Activated CD4-positive, alpha-beta memory T cell treated with anti-CD3 and anti-CD28 coated beads, Interleukin-2, amount 10 ng/mL, durations not matched to agents 7 days and 5 days (primary cell): ENCODE measurements around the gene FN1. TPM values are rescaled to one million over a fixed set of nuclear protein-coding genes. Genes with fewer than 3 reads are reported as not detected.

Experiments used
- CTCF ChIA-PET: fragments of 350-600 bp; sonication (Branson Sonifier 250); formaldehyde crosslinking; loops from one replicate; lab custom pipeline; 2021; ENCODE audit warnings: antibody characterized with exemption, inconsistent platforms; lab: Charles Lee
- POLR2A ChIA-PET: fragments of 350-600 bp; sonication (Branson Sonifier 250); formaldehyde crosslinking; loops from one replicate; lab custom pipeline; 2021; ENCODE audit warnings: antibody characterized with exemption; lab: Charles Lee
- DNase-seq: peaks from one replicate; pipeline ENCODE4 v3.0.0-alpha.2; 2020
- H3K27ac Mint-ChIP-seq: one replicate; pipeline ENCODE4 v1.8.0; 2021; ENCODE audit warnings: mild to moderate bottlenecking, mixed read lengths
- H3K27me3 Mint-ChIP-seq: one replicate; pipeline ENCODE4 v1.8.0; 2021; ENCODE audit warnings: mixed read lengths
- H3K36me3 Mint-ChIP-seq: one replicate; pipeline ENCODE4 v1.8.0; 2021; ENCODE audit warnings: low read depth, mixed read lengths
- H3K4me1 Mint-ChIP-seq: one replicate; pipeline ENCODE4 v1.8.0; 2021; ENCODE audit warnings: mixed read lengths
- H3K4me3 Mint-ChIP-seq: one replicate; pipeline ENCODE4 v1.8.0; 2021; ENCODE audit warnings: mild to moderate bottlenecking, mixed read lengths
- H3K9me3 Mint-ChIP-seq: one replicate; pipeline ENCODE4 v1.8.0; 2021; ENCODE audit warnings: mixed read lengths
- total RNA-seq, 2 experiments: library from RNA; stranded (reverse); gene quantifications; one replicate each; pipeline ENCODE4 v1.2.3, GENCODE V29; 2021

FN1 gene
- total RNA-seq, 2 experiments from 2014 or later: 1.8 to 2.2 TPM

DNA sequence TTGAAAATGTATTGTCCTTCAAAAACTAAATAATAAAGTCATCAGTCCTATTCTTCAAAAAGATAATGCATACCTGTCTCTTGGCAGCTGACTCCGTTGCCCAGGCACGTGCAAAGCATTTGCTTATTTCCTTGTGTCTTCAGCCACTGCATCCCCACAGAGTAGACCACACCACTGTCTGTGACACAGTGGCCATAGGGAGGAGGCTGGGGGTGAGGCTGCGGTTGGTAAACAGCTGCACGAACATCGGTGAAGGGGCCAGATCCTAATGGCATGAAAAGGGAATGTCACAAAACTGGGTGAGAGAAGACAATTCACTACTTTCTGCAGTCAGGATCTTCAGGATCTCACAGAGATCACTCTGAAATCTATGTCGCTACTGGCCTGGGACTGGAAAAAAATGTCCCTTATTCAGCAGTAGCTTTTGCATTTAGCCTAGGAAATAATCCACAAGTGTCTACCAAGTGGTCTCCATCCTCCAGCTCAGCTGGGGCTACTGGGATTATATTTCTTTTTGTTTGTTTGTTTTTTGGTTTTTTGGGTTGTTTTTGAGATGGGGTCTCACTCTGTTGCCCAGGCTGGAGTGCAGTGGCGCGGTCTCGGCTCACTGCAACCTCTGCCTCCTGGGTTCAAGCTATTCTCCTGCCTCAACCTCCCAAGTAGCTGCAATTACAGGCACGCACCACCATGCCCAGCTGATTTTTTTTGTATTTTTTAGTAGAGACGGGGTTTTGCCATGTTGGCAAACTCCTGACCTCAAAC is 10.7 kb downstream of the FN1 start:
- Mint-ChIP-seq H3K4me3 (no peak overlapping the region), H3K27me3 (peaks cover 29% of the 10 kb centered on the region), H3K27ac (no peak overlapping the region), H3K36me3 (no peaks in the 10 kb centered on the region), H3K4me1 (no peaks in the 10 kb centered on the region), H3K9me3 (no peaks in the 10 kb centered on the region)
- no peak for DNase-seq
- CTCF ChIA-PET: no interaction called here
- POLR2A ChIA-PET: no interaction called here

DNA sequence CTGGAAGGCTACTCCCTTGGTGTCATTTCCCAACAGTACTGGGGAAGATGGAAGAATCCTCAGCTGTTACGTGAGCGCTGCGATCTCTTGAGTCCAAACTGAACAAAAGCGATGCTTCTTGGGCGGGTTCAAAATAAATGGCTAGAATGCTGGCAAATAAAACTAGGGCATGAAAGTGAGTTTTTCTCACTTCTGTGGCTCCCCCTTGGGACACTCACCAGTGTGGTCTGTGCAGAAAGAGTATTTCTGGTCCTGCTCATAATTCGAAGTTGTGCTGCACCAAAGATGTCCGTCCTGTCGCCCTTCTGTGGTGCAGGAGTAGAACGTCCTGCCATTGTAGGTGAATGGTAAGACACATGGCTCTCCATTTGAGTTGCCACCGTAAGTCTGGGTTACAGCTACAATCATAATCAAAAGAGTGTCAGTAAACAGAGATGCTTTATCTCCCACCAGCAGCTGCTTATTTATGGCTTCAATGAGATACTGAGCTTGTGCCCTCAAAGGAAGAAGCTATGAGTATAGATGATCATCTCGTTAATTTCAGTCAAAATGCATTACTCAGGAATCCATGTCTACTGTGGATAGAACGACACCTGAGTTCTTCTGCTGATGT is 11.8 kb downstream of the FN1 start:
- Mint-ChIP-seq H3K36me3 (no peaks in the 10 kb centered on the region), H3K27me3 (peaks cover 29% of the 10 kb centered on the region), H3K27ac (no peak overlapping the region), H3K4me3 (no peak overlapping the region), H3K4me1 (no peaks in the 10 kb centered on the region), H3K9me3 (no peaks in the 10 kb centered on the region)
- no peak for DNase-seq
- ChIA-PET CTCF (no interaction called here), POLR2A (interaction anchor here (1.1 kb wide), 1 partner anchor 10 kb away, joined by 3 read pairs; no protein-coding TSS in a partner anchor)

DNA sequence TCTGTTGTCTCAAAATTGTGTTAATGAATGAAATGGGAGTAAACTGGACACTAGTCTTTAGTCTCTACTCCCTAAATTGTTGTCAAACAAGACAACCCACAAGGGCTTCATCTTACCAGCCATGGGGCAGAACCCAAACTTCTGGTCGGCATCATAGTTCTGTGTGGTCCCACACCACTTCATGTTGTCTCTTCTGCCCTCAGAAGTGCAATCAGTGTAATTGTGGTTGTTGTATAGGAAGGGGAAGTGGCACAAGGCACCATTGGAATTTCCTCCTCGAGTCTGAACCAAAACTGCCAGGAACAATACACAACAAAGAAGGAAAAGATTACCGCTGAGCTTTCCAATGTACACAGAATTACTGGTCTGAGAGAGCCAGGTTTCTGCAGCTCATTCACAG is 12.6 kb downstream of the FN1 start:
- POLR2A ChIA-PET: interaction anchor here (0.6 to 1.1 kb wide), 2 partner anchors 9 to 89 kb away, joined by 3 to 4 read pairs; no protein-coding TSS in a partner anchor
- DNase-seq: no peak
- CTCF ChIA-PET: no interaction called here
- Mint-ChIP-seq H3K36me3 (no peaks in the 10 kb centered on the region), H3K9me3 (no peaks in the 10 kb centered on the region), H3K27me3 (peaks cover 31% of the 10 kb centered on the region), H3K4me3 (no peak overlapping the region), H3K27ac (no peak overlapping the region), H3K4me1 (no peaks in the 10 kb centered on the region)

DNA sequence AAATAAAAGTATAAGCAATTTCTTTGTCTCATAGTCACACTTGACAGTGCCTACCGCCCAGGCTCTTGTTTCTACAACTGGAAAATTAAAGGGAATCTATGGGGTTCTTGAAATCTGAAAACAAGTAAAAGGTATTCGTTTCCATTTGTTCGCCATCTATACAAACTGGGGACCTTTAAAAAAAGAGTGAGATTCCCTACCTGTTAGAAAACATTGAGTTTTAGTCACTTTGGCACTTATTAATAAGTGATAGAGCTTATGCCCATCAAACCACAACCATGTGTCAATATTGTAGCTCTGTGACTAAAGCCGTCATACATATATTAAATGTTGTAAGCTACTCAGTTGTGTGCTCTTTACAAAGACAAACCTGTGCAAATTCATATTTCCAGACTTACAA is 13.2 kb downstream of the FN1 start:
- POLR2A ChIA-PET: interaction anchor here (0.6 kb wide), 1 partner anchor 89 kb away, joined by 4 read pairs; no protein-coding TSS in a partner anchor
- Mint-ChIP-seq H3K27ac (no peak overlapping the region), H3K27me3 (peaks cover 31% of the 10 kb centered on the region), H3K9me3 (no peaks in the 10 kb centered on the region), H3K4me3 (no peak overlapping the region), H3K4me1 (no peaks in the 10 kb centered on the region), H3K36me3 (no peaks in the 10 kb centered on the region)
- DNase-seq: no peak
- CTCF ChIA-PET: no interaction called here

DNA sequence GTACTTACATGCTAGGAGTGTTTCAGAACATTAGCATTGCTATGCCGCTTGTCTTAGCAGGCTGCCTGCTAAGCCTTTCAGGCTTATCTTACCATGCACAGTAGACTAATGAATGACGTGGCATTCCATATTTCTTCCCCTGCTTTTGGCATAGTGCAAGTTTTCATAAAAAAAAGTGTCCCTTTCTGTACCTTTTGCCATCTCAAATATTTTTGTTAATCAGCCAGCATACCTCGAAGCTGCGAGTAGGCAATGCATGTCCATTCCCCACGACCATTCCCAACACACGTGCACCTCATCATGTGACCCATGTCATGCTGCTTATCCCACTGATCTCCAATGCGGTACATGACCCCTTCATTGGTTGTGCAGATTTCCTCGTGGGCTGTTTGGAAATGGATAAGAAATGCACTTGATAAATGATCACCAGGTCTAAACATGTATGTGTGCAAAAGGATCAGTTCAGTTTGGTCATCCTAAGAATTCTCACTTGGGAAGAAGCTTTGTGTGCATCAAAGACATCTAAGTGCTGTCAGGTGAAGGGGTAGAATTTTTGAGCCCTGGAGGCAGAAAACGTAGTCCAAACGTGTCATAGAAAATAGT is 13.9 kb downstream of the FN1 start:
- CTCF ChIA-PET: no interaction called here
- H3K4me3 Mint-ChIP-seq: no peak overlapping the region
- H3K36me3 Mint-ChIP-seq: no peaks in the 10 kb centered on the region
- peaks cover 34% of the 10 kb centered on the region for H3K27me3 Mint-ChIP-seq
- H3K27ac Mint-ChIP-seq: no peak overlapping the region
- DNase-seq: no peak
- H3K4me1 Mint-ChIP-seq: no peaks in the 10 kb centered on the region
- H3K9me3 Mint-ChIP-seq: no peaks in the 10 kb centered on the region
- POLR2A ChIA-PET: no interaction called here

DNA sequence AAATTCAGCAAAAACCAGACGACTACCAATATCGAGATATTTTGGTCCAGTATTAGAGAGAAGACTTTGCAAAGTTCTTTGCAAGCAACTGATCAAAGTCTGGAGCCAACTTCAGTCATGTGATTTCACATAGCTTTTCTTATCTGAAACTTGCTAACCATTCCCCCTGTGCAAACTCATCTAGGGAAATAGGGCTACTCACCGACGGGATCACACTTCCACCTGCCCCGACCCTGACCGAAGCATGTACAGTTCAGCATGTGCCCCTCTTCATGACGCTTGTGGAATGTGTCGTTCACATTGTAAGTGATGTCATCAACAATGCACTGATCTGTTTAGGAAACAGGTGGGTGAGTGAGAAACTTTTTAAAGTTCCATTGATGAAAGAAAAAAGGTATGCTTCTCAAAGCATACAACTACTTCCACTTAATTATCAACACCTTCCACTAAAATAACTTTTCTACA is 15.4 kb downstream of the FN1 start:
- H3K4me1 Mint-ChIP-seq: no peaks in the 10 kb centered on the region
- no peaks in the 10 kb centered on the region for H3K9me3 Mint-ChIP-seq
- H3K36me3 Mint-ChIP-seq: no peaks in the 10 kb centered on the region

DNA sequence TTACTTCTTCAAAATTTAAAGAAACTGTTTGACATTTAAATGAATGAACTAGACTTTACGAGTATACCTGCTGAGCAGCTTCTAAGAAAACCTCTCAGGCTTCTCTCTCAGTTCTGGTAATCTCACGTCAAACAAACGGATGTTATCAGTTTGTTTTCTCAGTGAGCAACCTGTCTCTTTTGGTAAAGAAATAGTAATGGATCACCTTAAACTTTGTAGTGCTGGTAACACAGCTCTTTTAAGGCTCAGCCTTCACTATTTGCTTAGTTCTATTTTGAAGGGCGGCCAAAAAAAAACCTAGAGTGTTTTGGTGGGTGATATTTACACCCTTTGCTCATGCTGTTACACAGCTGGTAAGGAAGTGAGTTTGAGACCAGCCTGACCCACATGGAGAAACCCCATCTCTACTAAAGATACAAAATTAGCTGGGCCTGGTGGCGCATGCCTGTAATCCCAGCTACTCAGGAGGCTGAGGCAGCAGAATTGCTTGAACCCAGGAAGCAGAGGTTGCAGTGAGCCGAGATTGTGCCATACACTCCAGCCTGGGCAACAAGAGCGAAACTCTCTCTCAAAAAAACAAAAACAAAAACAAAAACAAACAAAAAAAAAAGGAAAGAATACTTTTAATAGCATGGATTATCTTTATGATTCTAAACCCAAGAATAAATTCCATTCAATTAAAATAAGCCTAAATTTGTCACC is 15.9 kb downstream of the FN1 start:
- Mint-ChIP-seq H3K27ac (no peak overlapping the region), H3K27me3 (peaks cover 37% of the 10 kb centered on the region), H3K36me3 (no peaks in the 10 kb centered on the region), H3K9me3 (no peaks in the 10 kb centered on the region), H3K4me3 (no peak overlapping the region), H3K4me1 (no peaks in the 10 kb centered on the region)
- no peak for DNase-seq
- ChIA-PET POLR2A (no interaction called here), CTCF (no interaction called here)

More for the DNA sequence above, 15.4 kb downstream of the FN1 start:
- H3K27me3 Mint-ChIP-seq: peaks cover 36% of the 10 kb centered on the region
- no peak overlapping the region for H3K27ac Mint-ChIP-seq
- no peak overlapping the region for H3K4me3 Mint-ChIP-seq
- DNase-seq: no peak
- CTCF ChIA-PET: no interaction called here
- POLR2A ChIA-PET: no interaction called here

DNA sequence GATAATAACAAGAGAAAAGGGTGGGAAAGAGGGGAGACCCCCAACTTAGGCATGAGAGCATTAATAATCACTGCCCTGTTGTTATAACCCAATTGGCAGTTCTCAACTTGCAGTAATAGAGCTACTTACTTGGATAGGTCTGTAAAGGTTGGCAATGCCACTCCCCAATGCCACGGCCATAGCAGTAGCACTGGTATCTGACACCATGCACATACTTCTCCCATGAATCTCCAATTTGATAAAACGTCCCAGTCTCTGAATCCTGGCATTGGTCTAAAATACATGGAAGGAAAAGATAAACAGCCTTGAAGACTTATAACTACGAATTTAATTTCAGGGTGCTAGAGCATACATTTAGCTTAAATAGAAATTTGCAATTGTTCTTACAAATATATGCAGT is 16.8 kb downstream of the FN1 start:
- H3K36me3 Mint-ChIP-seq: no peaks in the 10 kb centered on the region
- DNase-seq: no peak
- H3K27me3 Mint-ChIP-seq: peaks cover 39% of the 10 kb centered on the region
- no peak overlapping the region for H3K4me3 Mint-ChIP-seq
- CTCF ChIA-PET: no interaction called here
- no peaks in the 10 kb centered on the region for H3K9me3 Mint-ChIP-seq
- H3K4me1 Mint-ChIP-seq: no peaks in the 10 kb centered on the region
- POLR2A ChIA-PET: no interaction called here
- H3K27ac Mint-ChIP-seq: no peak overlapping the region

DNA sequence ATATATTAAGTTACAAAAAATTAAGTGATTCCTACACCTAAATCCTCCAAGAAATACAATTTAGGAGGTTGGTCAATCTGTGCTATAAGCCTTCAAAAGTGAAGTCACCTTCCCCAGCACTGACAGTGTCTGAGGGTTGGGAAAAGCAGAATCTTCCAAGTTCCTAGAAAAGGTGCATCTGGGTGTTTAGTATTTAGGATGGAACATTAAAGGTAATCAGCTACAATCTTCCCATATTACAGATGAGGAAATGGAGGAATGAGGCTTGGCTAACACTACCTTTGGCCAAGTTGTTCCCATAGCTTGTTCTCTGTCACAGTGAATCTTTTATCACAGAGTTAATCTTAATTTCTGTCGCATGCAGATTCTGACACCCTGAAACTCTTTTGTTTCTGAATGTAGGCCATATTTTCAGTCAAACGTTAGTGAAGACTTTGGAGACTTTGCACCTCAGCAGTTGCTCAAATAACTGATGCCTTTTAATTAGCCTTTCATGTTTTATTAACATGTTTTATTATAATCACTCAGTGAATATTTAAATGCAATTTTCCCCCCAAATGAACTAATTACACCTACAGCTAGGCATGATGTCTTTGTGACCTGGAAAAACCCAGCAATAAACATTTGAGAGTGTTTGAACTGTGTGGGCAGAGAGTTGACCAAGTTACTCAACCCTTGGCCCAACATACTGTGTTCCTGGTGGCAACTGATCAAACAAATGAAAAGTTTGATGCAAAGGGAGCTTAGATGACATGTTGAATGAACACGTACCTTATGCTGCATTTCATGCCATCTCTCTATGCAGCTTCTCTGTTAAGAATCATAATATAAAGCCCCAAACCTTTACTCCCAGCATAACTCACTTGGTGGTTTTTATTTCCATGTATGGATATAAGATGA is 17.6 kb downstream of the FN1 start:
- H3K27me3 Mint-ChIP-seq: peaks cover 35% of the 10 kb centered on the region
- CTCF ChIA-PET: no interaction called here

DNA sequence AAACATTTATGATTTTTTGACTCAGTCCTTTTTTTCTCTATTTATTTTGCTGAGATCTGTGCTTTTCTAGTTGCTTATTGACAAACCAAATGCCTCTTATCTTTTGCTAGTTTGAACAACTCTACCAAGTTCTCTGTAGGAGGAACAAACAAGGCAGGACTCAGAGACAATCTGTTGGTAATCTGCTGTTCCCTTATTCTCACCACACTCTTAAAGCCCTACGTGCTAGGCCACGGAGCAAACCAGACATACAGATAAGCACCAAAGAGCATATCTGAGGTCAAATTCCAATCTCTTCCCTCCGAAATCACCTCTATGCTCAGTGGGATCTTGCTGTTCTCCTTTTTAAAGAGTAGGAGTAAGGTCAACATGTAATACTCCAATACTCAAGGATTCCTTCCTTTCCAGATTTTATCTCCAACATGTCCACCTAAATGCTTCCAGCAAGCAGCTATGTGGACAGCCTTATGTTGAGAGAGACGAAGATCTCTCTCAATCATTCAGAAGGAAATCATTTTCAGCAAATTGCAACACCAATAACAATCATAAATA is 18.4 kb downstream of the FN1 start:
- POLR2A ChIA-PET: no interaction called here
- Mint-ChIP-seq H3K4me1 (no peaks in the 10 kb centered on the region), H3K9me3 (no peaks in the 10 kb centered on the region), H3K27ac (no peak overlapping the region), H3K4me3 (no peak overlapping the region), H3K27me3 (peaks cover 30% of the 10 kb centered on the region), H3K36me3 (no peaks in the 10 kb centered on the region)
- DNase-seq: no peak
- CTCF ChIA-PET: no interaction called here

More for the DNA sequence above, 17.6 kb downstream of the FN1 start:
- no peak overlapping the region for H3K4me3 Mint-ChIP-seq
- DNase-seq: no peak
- POLR2A ChIA-PET: no interaction called here
- H3K4me1 Mint-ChIP-seq: no peaks in the 10 kb centered on the region
- no peak overlapping the region for H3K27ac Mint-ChIP-seq
- no peaks in the 10 kb centered on the region for H3K9me3 Mint-ChIP-seq
- no peaks in the 10 kb centered on the region for H3K36me3 Mint-ChIP-seq

DNA sequence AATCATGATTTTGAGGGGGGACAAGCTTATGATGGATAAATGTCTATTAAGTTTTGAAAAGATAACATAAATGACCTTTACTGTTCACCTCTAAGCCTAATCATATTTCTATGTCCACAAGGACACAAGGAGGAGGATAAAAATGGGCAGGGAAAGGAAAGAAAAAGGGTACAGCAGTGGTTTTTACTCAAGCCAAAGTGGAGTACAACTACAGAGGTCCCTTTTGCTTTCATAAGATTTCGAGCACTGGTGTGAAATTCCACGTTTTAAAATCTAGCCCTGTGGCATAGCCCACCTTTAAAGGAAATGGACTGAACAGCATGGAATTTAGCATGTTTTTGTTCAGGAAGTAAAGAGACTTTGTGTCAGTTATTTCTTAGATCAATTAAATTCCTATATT is 19.2 kb downstream of the FN1 start:
- no peak for DNase-seq
- H3K36me3 Mint-ChIP-seq: no peaks in the 10 kb centered on the region
- H3K27me3 Mint-ChIP-seq: peaks cover 25% of the 10 kb centered on the region
- no peaks in the 10 kb centered on the region for H3K9me3 Mint-ChIP-seq
- H3K4me1 Mint-ChIP-seq: no peaks in the 10 kb centered on the region
- H3K4me3 Mint-ChIP-seq: no peak overlapping the region
- ChIA-PET CTCF (interaction anchor here (0.6 kb wide), 1 partner anchor 85 kb away, joined by 3 read pairs; no protein-coding TSS in a partner anchor), POLR2A (no interaction called here)
- no peak overlapping the region for H3K27ac Mint-ChIP-seq
